ENCODE measurements around the gene FNDC10. TPM values are rescaled to one million over a fixed set of nuclear protein-coding genes. Genes with fewer than 3 reads are reported as not detected.

The FNDC10 gene
- total and polyA plus RNA-seq, 9 of the 15 experiments (the other 6 are each of a cell fraction or from before 2014, with no cell fraction given), result 0.08 to 6.3 (median 1.6) TPM

- peak in 1 of 4 experiments; percentile 2 for DNase-seq (ENCODE audit: extremely low read depth in 1 of 4, low spot score in 3 of 4)
- Histone ChIP-seq H4K20me1 (replicated peaks; ENCODE audit: control insufficient read depth, insufficient read depth, low read length) (peaks cover 24% of the 10 kb centered on the region; the same call in 1 of the 2 replicates), H3K9me1 (ENCODE audit: control insufficient read depth, insufficient read depth, low read length) (no peaks in the 10 kb centered on the region), H3K27me3 (ENCODE audit: control insufficient read depth in 2 of 2, insufficient read depth in 2 of 2, low read length in 2 of 2) (no peaks in the 10 kb centered on the region), H3K79me2 (ENCODE audit: control insufficient read depth, insufficient read depth, low read length) (peaks cover 31% of the 10 kb centered on the region), H3K4me1 (replicated peaks in 1 of 2; ENCODE audit: control insufficient read depth in 2 of 2, insufficient read depth in 2 of 2, low read length in 2 of 2) (peaks cover 13 to 80% of the 10 kb centered on the region in 2 experiments; a peak in 4 of 5 replicates), H3K4me3 (peak overlapping the region; percentile 87), H3K9ac (ENCODE audit: insufficient read depth in 1 of 2, low read depth in 2 of 2, low read length in 2 of 2) (peak overlapping the region; percentile 99 to 100; a peak in 3 of 4 replicates), H3K4me2 (ENCODE audit: insufficient read depth, low read length) (peak overlapping the region; percentile 94), H3K27ac (ENCODE audit: extremely low read depth, low read depth, low read length) (no peak overlapping the region), H3K9me3 (replicated peaks; ENCODE audit: control insufficient read depth, insufficient read depth, low read depth, low read length) (no peaks in the 10 kb centered on the region), H2AFZ (ENCODE audit: low read depth, low read length) (no peak overlapping the region), H3K36me3 (ENCODE audit: control insufficient read depth, insufficient read depth, low read length) (peaks cover 9% of the 10 kb centered on the region; the same call in 2 of the 3 replicates)
- 83% methylated on average over 17 of the region's 19 CpGs for WGBS (ENCODE audit: insufficient coverage, low coverage, missing lambda C conversion rate)
- POLR2A ChIA-PET, result interaction anchor here (0.6 kb wide), 1 partner anchor 135 kb away, joined by 3 read pairs; no protein-coding TSS in a partner anchor
- FAIRE-seq, result no peak
- no TSS peak for BruUV-seq (replicated peaks)
- in situ Hi-C loops (cut with MboI), result no loop called here
- TF ChIP-seq ZNF79 (CRISPR knock-in tag; IDR thresholded peaks at IDR 0.05; ENCODE audit: low read depth) (no peak), ZNF785 (CRISPR knock-in tag; IDR thresholded peaks at IDR 0.05) (no peak), NFRKB (IDR thresholded peaks at IDR 0.05; ENCODE audit: low read depth) (no peak), ZNF146 (CRISPR knock-in tag; IDR thresholded peaks at IDR 0.05; ENCODE audit: unreplicated experiment) (no peak), MAX (CRISPR knock-in tag; IDR thresholded peaks at IDR 0.05) (0 out of 2 replicates have a peak, but pooled peaks have one; percentile 25), RBFOX2 (IDR thresholded peaks at IDR 0.05; ENCODE audit: low read depth, low read length) (peak; percentile 15; the same call in 1 of the 2 replicates), ARID4B (CRISPR knock-in tag; IDR thresholded peaks at IDR 0.05) (0 out of 2 replicates have a peak, but pooled peaks have one; percentile 18), ZKSCAN3 (CRISPR knock-in tag; IDR thresholded peaks at IDR 0.05) (no peak), KAT7 (CRISPR knock-in tag; IDR thresholded peaks at IDR 0.05; ENCODE audit: borderline replicate concordance) (no peak)
- no peak for ATAC-seq
- intact Hi-C loops (cut with micrococcal nuclease), result no loop called here
- CTCF ChIA-PET (ENCODE audit: low intra/inter-chr PET ratio), result no interaction called here
Measured at GRCh38 chr1:1616838-1617237, 16.9 kb upstream of the FNDC10 start.

Measured in K562 (cell line).